ENCODE measurements around the gene HRH2. TPM values are rescaled to one million over a fixed set of nuclear protein-coding genes. Genes with fewer than 3 reads are reported as not detected.
A peak's percentile ranks its signal among the peaks of the same experiment; 100 is the strongest.

HRH2 gene
- total and polyA plus RNA-seq, 4 donors = 1.8 to 36.1 (median 9.9) TPM

DNA sequence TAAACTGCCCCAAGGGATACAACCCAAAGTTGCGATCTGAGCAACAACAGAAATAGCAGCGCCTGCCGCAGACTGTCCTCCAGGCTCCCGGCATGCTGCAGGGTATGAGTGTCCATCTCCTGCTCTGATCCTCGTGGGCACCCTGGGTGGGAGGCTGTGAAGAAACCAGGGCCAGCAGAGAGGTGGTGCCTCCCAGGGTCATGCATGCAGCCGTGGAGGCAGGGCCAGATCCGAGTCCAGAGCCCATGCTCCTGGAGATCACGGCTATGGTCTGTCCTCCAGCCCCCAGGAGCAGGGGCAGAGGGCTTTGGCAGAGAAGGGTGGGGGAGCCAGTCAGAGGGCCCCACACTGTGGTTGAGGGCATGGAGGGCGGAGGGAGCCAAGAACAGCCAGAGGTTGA lies 29.0 kb downstream of the HRH2 start:
- DNase-seq (no peak), ATAC-seq (ENCODE audit: insufficient read depth, low FRiP score) (no peak)
- Histone ChIP-seq H3K36me3 (ENCODE audit: control insufficient read depth in 4 of 4, insufficient read depth in 4 of 4, low read length in 4 of 4) (no peaks in the 10 kb centered on the region), H3K9me3 (ENCODE audit: control insufficient read depth in 4 of 4, insufficient read depth in 3 of 4, low read length in 3 of 4) (peaks cover 0 to 9% (median 0%) of the 10 kb centered on the region in 4 donors), H3K27me3 (ENCODE audit: control insufficient read depth in 3 of 3, insufficient read depth in 3 of 3, low read length in 2 of 3) (peaks cover 0 to 9% (median 4%) of the 10 kb centered on the region in 3 donors), H3K4me1 (ENCODE audit: control insufficient read depth in 5 of 5, insufficient read depth in 5 of 5, low read length in 5 of 5) (peaks cover 0 to 19% (median 3%) of the 10 kb centered on the region in 5 donors), H3K27ac (ENCODE audit: low read depth in 1 of 2, low read length in 1 of 2) (peak overlapping the region in 1 of 2 donors; percentile 91), H3K9ac (ENCODE audit: insufficient read depth in 1 of 2, low read length in 2 of 2) (no peak overlapping the region), H3K4me3 (no peak overlapping the region)
- no peak for TF ChIP-seq CTCF (IDR thresholded peaks at IDR 0.05; ENCODE audit: control extremely low read depth, extremely low read depth)
- WGBS, 2 donors = 75 to 87% methylated on average over 9 of the region's 9 CpGs

DNA sequence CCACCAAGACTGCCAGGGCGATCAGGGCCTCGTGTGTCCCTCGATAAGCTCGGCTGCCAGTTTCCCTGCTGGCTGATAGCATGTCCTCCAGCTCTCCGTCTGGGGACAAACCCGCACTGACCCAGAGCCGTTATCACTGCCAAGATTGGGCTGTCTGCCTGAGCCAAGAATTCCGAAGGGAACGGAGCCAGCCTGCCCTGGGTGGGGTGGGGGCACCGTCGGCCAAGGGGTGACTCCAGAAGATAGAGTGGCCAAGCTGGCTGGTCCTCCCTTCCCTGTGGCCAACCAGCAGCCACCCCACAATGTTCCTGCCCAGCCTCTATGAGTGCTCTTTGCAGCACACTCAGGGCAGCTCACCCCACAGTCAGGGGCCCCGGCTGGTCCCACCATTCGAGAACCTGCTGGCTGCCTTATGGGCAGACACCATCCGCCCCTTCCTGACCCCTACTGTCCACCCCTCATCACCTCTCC lies 29.4 kb downstream of the HRH2 start:
- WGBS, 2 donors = 61 to 88% methylated on average over 14 of the region's 14 CpGs
- Histone ChIP-seq H3K27ac (ENCODE audit: low read depth in 1 of 2, low read length in 1 of 2) (peak overlapping the region in 1 of 2 donors; percentile 91), H3K9ac (ENCODE audit: insufficient read depth in 1 of 2, low read length in 2 of 2) (no peak overlapping the region), H3K27me3 (ENCODE audit: control insufficient read depth in 3 of 3, insufficient read depth in 3 of 3, low read length in 2 of 3) (peaks cover 0 to 9% (median 4%) of the 10 kb centered on the region in 3 donors), H3K36me3 (ENCODE audit: control insufficient read depth in 4 of 4, insufficient read depth in 4 of 4, low read length in 4 of 4) (no peaks in the 10 kb centered on the region), H3K4me3 (no peak overlapping the region), H3K4me1 (ENCODE audit: control insufficient read depth in 5 of 5, insufficient read depth in 5 of 5, low read length in 5 of 5) (peaks cover 0 to 16% (median 3%) of the 10 kb centered on the region in 5 donors), H3K9me3 (ENCODE audit: control insufficient read depth in 4 of 4, insufficient read depth in 3 of 4, low read length in 3 of 4) (peaks cover 0 to 9% (median 0%) of the 10 kb centered on the region in 4 donors)
- DNase-seq (peak in 2 of 3 donors; percentile 18 to 37), ATAC-seq (ENCODE audit: insufficient read depth, low FRiP score) (no peak)
- TF ChIP-seq CTCF (IDR thresholded peaks at IDR 0.05; ENCODE audit: control extremely low read depth, extremely low read depth) = no peak

DNA sequence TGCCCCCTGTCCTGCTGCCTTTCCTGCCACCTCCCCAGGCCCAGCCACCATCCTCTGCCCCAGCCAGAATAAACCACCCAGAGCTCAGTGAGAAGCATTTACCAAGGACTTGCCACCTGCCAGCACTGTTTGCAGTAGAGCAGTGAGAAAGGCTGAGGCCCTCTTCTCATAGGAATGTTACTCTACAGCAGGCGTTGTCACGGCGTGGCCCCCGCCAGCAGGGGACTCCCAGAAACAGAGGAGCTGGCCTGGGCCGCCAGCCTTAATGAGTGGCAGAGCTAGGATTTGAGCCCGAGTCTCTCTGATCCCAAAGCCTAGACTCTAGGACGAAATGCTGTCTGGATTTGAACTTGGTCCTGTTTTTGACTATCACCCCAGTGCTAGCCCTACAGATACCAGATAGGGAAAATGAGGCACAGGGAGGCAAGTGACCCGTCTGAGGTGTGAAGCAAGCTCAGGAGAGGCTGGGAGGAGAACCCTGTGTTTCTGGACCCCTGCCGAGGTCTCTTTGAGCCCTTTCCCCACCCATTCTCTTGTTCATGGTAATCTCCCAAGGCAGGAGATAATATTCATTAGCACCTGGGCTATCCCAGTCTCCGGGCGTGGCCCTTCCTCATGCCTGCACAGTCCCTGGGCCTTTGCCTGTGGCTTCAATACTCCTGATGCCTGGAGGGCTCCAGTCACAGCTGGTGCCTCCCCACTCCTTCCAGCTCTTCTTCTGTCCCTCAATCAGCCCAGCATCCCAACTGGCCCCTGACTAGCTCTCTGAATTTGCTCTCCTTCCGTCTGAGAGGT lies 30.7 kb downstream of the HRH2 start:
- H3K4me1 ChIP-seq (ENCODE audit: control insufficient read depth in 5 of 5, insufficient read depth in 5 of 5, low read length in 5 of 5) = peaks cover 0 to 22% (median 3%) of the 10 kb centered on the region in 5 donors
- H3K9ac ChIP-seq (ENCODE audit: insufficient read depth in 1 of 2, low read length in 2 of 2) = no peak overlapping the region
- WGBS, 2 donors = 76 to 79% methylated on average over 12 of the region's 12 CpGs
- DNase-seq = no peak
- ATAC-seq (ENCODE audit: insufficient read depth, low FRiP score) = no peak
- TF ChIP-seq CTCF (IDR thresholded peaks at IDR 0.05; ENCODE audit: control extremely low read depth, extremely low read depth) = no peak
- H3K36me3 ChIP-seq (ENCODE audit: control insufficient read depth in 4 of 4, insufficient read depth in 4 of 4, low read length in 4 of 4) = no peaks in the 10 kb centered on the region
- H3K27me3 ChIP-seq (ENCODE audit: control insufficient read depth in 3 of 3, insufficient read depth in 3 of 3, low read length in 2 of 3) = peaks cover 0 to 9% (median 4%) of the 10 kb centered on the region in 3 donors
- H3K27ac ChIP-seq (ENCODE audit: low read depth in 1 of 2, low read length in 1 of 2) = peak overlapping the region; percentile 10 to 85
- peaks cover 0 to 5% (median 0%) of the 10 kb centered on the region in 4 donors for H3K9me3 ChIP-seq (ENCODE audit: control insufficient read depth in 4 of 4, insufficient read depth in 3 of 4, low read length in 3 of 4)
- no peak overlapping the region for H3K4me3 ChIP-seq
